ENCODE results near the gene APH1A. TPM values are rescaled to one million over a fixed set of nuclear protein-coding genes. Genes with fewer than 3 reads are reported as not detected.

Gene APH1A
- total and polyA plus RNA-seq, 8 donors: 25.8 to 120 (median 85.6) TPM

DNA sequence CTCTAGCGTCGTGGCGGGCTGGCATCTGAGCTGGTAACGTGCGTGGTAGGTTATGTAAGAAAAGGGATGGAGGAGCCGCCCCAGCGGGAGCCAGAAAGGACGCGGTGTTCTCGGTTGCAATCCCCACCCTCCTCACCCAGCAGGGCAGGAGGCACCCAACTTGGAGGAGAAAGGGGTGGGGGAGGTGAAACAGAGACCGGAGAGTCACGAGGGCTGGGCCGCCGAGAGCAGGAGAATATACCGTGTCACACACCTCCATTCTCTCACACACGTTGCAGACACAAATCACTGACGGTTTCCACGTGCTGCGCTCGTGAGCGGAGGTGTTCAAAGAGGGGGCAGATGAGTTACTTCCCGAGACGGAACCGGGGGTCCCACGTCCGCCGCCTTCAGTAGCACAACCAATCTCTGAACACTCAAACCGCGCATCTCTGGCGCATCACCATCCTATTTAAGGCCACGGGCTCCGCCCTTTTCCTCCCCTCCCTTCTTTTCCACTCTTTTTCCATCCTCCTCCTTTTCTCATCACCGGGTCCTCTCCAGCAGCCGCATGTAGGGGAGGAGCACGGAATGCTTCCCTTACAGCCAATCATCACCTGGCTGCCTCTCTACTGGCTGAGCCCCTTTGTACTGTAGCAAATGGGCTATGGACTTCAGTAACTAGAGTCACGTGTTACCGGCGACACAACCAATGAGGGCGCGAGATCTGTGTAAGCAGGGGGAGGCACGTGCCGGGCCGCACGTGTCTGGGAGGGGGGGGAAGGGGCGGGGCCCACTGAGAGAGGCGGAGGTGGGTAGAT lies 13.1 kb upstream of the APH1A start, which contains the start of gene CIART:
Gene CIART (plus strand): TSS at position 797 of the 800 bp plus-strand sequence. CDS start 714 bp downstream, outside the sequence.
- Histone ChIP-seq H3K27me3 (no peaks in the 10 kb centered on the region), H3K4me1 (peaks cover 21 to 49% (median 36%) of the 10 kb centered on the region in 4 donors), H3K9me3 (no peaks in the 10 kb centered on the region), H3K27ac (peak within 1 kb of the TSS; percentile 79 to 95 (median 87)), H3K4me3 (peak within 1 kb of the TSS; percentile 50 to 68 (median 56)), H3K36me3 (peaks cover 0 to 27% (median 18%) of the 10 kb centered on the region in 4 donors)
- 1% methylated on average over 46 of the region's 46 CpGs for WGBS, 5 donors
- TF ChIP-seq, protein P1, sequence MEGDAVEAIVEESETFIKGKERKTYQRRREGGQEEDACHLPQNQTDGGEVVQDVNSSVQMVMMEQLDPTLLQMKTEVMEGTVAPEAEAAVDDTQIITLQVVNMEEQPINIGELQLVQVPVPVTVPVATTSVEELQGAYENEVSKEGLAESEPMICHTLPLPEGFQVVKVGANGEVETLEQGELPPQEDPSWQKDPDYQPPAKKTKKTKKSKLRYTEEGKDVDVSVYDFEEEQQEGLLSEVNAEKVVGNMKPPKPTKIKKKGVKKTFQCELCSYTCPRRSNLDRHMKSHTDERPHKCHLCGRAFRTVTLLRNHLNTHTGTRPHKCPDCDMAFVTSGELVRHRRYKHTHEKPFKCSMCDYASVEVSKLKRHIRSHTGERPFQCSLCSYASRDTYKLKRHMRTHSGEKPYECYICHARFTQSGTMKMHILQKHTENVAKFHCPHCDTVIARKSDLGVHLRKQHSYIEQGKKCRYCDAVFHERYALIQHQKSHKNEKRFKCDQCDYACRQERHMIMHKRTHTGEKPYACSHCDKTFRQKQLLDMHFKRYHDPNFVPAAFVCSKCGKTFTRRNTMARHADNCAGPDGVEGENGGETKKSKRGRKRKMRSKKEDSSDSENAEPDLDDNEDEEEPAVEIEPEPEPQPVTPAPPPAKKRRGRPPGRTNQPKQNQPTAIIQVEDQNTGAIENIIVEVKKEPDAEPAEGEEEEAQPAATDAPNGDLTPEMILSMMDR (IDR thresholded peaks at IDR 0.05): no peak
- TF ChIP-seq POLR2A (IDR thresholded peaks at IDR 0.05): peak in 1 of 4 donors; percentile 26
- TF ChIP-seq EP300 (IDR thresholded peaks at IDR 0.05): peak; percentile 87
- TF ChIP-seq POLR2AphosphoS5 (IDR thresholded peaks at IDR 0.05): peak; percentile 61 to 82 (median 68)
- intact Hi-C loops (cut with DNase I; ENCODE audit: low total_unique reads): no loop called here
- peak; percentile 93 to 98 for DNase-seq

DNA sequence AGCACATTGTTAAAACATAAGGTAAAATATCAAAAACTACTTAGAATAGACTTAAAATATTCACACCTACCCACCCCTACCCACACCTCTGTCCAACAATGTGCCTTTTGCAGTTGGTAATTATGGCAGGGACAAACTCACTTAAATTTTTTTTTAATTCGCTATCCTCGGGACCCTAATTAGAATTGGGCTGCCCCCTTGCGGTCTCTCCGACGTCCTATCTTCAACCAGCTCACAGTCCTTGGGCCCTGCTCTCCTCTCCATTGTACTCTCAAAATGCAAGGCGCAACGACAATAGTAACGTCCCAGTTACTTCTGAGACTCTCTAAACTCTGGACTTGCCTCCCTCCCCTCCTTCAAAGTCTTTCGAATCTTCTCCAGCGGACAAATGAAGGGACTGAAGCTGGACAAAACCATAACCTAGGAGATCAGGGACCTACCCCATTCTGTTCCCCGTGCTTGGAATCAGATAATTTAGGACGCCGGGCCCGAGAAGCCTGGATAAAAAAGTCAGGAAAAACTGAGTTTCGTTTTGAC lies 12.5 kb upstream of the APH1A start:
- Histone ChIP-seq H3K9me3 (no peaks in the 10 kb centered on the region), H3K4me3 (peak overlapping the region; percentile 50 to 68 (median 56)), H3K27ac (peak overlapping the region; percentile 77 to 95 (median 87)), H3K4me1 (peaks cover 21 to 49% (median 36%) of the 10 kb centered on the region in 4 donors), H3K36me3 (peaks cover 0 to 20% (median 13%) of the 10 kb centered on the region in 4 donors), H3K27me3 (no peaks in the 10 kb centered on the region)
- 1 to 2% (median 1%) methylated on average over 15 of the region's 15 CpGs for WGBS, 5 donors
- DNase-seq: peak; percentile 80 to 88
- intact Hi-C loops (cut with DNase I; ENCODE audit: low total_unique reads): no loop called here
- TF ChIP-seq POLR2A (IDR thresholded peaks at IDR 0.05) (no peak), EP300 (IDR thresholded peaks at IDR 0.05) (no peak), POLR2AphosphoS5 (IDR thresholded peaks at IDR 0.05) (no peak)
- TF ChIP-seq, protein P1 (IDR thresholded peaks at IDR 0.05): peak in 5 of 7 experiments; percentile 36 to 75 (median 68)

DNA sequence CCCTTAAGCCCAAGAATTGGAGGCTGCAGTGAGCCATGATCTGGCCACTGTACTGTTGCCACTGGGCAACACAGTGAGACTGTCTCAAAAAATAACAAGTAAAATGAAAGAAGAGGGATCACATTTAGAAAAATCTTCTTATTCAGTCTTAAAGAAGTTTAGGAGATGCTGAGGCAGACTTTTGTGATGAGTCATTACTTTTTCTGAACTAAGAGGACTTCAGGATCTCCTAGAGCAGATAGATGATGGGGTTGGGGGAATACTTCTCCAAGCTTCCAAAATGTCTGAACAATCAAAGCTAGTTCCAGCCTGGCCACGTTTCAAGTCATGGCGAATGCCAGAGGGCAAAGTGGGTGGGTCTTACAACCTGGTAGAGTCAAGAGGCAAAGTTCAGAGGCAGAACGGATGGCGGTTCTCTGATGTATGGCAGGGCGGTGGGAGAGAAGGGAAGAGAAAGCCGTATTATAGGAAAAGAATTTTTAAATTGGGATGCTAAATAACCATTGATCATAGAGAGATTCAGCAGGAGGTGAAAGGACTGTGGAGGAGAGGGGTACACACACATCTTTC lies 11.4 kb upstream of the APH1A start:
- Histone ChIP-seq H3K27me3 (no peaks in the 10 kb centered on the region), H3K36me3 (peaks cover 0 to 12% (median 10%) of the 10 kb centered on the region in 4 donors), H3K27ac (peak overlapping the region in 3 of 5 donors; percentile 79 to 95 (median 87)), H3K4me1 (peaks cover 21 to 49% (median 36%) of the 10 kb centered on the region in 4 donors), H3K9me3 (no peaks in the 10 kb centered on the region), H3K4me3 (no peak overlapping the region)
- 37 to 58% (median 55%) methylated on average over 6 of the region's 6 CpGs for WGBS, 5 donors
- intact Hi-C loops (cut with DNase I; ENCODE audit: low total_unique reads): no loop called here
- peak in 1 of 2 donors; percentile 40 for DNase-seq
- TF ChIP-seq POLR2A (IDR thresholded peaks at IDR 0.05) (no peak), EP300 (IDR thresholded peaks at IDR 0.05) (no peak), POLR2AphosphoS5 (IDR thresholded peaks at IDR 0.05) (no peak)
- TF ChIP-seq, protein P1 (IDR thresholded peaks at IDR 0.05): no peak

DNA sequence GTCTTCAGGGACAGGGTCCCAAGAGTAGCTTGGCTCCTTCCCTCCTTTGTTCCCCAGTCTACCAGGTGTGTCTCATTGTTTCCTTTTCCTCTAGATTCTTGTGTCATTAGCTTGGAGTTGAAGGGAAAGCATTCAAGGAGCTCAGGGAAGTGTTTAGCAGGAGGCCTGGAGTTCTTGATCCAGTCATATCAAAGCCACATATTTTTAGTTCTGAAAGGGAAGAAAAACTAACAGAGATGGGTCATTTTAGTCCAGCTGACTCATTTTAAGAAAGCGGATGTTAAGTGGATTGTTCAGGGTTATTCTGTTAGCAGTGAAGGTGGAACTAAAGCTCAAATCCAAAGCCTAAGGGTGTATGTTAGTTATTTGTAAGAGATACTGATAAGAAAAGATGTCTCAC lies 4.5 kb upstream of the APH1A start:
- 64 to 82% (median 80%) methylated on average over 1 of the region's 1 CpG for WGBS, 5 donors
- intact Hi-C loops (cut with DNase I; ENCODE audit: low total_unique reads): no loop called here
- Histone ChIP-seq H3K9me3 (no peaks in the 10 kb centered on the region), H3K27me3 (no peaks in the 10 kb centered on the region), H3K36me3 (peaks cover 0 to 3% (median 0%) of the 10 kb centered on the region in 4 donors), H3K4me1 (peaks cover 0 to 33% (median 10%) of the 10 kb centered on the region in 4 donors), H3K27ac (peak overlapping the region in 4 of 5 donors; percentile 3 to 60 (median 50)), H3K4me3 (peak overlapping the region in 1 of 4 donors; percentile 14)
- no peak for DNase-seq
- TF ChIP-seq, protein P1 (IDR thresholded peaks at IDR 0.05): no peak
- no peak for TF ChIP-seq POLR2A (IDR thresholded peaks at IDR 0.05)
- TF ChIP-seq POLR2AphosphoS5 (IDR thresholded peaks at IDR 0.05): no peak
- TF ChIP-seq EP300 (IDR thresholded peaks at IDR 0.05): no peak
